Liver (tissue), 9 donors: ENCODE results near the gene TRIM38. TPM values are rescaled to one million over a fixed set of nuclear protein-coding genes. Genes with fewer than 3 reads are reported as not detected.

Experiments used
- DNase-seq: peaks from one replicate; pipeline ENCODE4 v3.0.0-alpha.2; 2017; ENCODE audit warnings: low spot score
- H3K27ac ChIP-seq, 2 donors: one replicate each; pipeline ENCODE4 v1.7.0; 2013; ENCODE audit warnings: inconsistent platforms in 2 of 2, low read length in 2 of 2, control low read depth in 1 of 2, low read depth in 1 of 2, mild to moderate bottlenecking in 1 of 2
- H3K27me3 ChIP-seq, 4 donors: one replicate each; pipeline versions ENCODE4 v1.6.1 to v1.7.0; 2013; ENCODE audit warnings: low read length in 3 of 4, inconsistent platforms in 1 of 4, mild to moderate bottlenecking in 1 of 4, moderate library complexity in 1 of 4; ENCODE audit not compliant: control insufficient read depth in 4 of 4, insufficient read depth in 4 of 4
- H3K36me3 ChIP-seq, 4 donors: one replicate each; pipeline versions ENCODE4 v1.6.1 to v1.7.0; 2013; ENCODE audit warnings: low read length in 3 of 4, mild to moderate bottlenecking in 3 of 4, low read depth in 1 of 4, moderate library complexity in 1 of 4; ENCODE audit not compliant: control insufficient read depth in 4 of 4, insufficient read depth in 3 of 4
- H3K4me1 ChIP-seq, 4 donors: one replicate each; pipeline versions ENCODE4 v1.6.1 to v1.7.0; 2013; ENCODE audit warnings: low read length in 3 of 4, mild to moderate bottlenecking in 3 of 4, moderate library complexity in 1 of 4; ENCODE audit not compliant: control insufficient read depth in 4 of 4, insufficient read depth in 4 of 4
- H3K4me3 ChIP-seq, 3 donors: one replicate each; pipeline versions ENCODE4 v1.6.1 to v1.7.0; 2013; ENCODE audit warnings: low read length in 3 of 3, control low read depth in 1 of 3, low read depth in 1 of 3, mild to moderate bottlenecking in 1 of 3
- H3K9ac ChIP-seq, 2 donors: one replicate each; pipeline ENCODE4 v1.7.0; 2013; ENCODE audit warnings: low read length in 2 of 2, mild to moderate bottlenecking in 2 of 2, moderate library complexity in 2 of 2, control low read depth in 1 of 2, low read depth in 1 of 2
- H3K9me3 ChIP-seq, 4 donors: one replicate each; pipeline versions ENCODE4 v1.6.1 to v1.7.0; 2013; ENCODE audit warnings: low read length in 3 of 4; ENCODE audit not compliant: control insufficient read depth in 4 of 4
- EGR1 ChIP-seq, 2 donors: IDR thresholded peaks; 2 replicates each; pipeline ENCODE4 v1.6.1; 2016 to 2018; ENCODE audit warnings: antibody characterized with exemption in 2 of 2, low read depth in 2 of 2
- FOXA1 ChIP-seq: IDR thresholded peaks from 2 replicates; pipeline ENCODE4 v1.6.1; 2016; ENCODE audit warnings: antibody characterized with exemption
- FOXA2 ChIP-seq: IDR thresholded peaks from 2 replicates; pipeline ENCODE4 v1.6.1; 2016; ENCODE audit warnings: antibody characterized with exemption
- HNF4A ChIP-seq, 2 donors: conservative IDR thresholded peaks; 2 replicates each; pipeline ENCODE4 v1.6.1; 2016; ENCODE audit warnings: antibody characterized with exemption in 2 of 2, mild to moderate bottlenecking in 2 of 2
- HNF4G ChIP-seq: IDR thresholded peaks from 2 replicates; pipeline ENCODE4 v1.6.1; 2016; ENCODE audit warnings: antibody characterized with exemption
- NR2F2 ChIP-seq: IDR thresholded peaks from 2 replicates; pipeline ENCODE4 v1.6.1; 2016; ENCODE audit warnings: antibody characterized with exemption
- RAD21 ChIP-seq, 2 donors: IDR thresholded peaks; 2 replicates each; pipeline ENCODE4 v1.6.1; 2016; ENCODE audit warnings: antibody characterized with exemption in 2 of 2, mild to moderate bottlenecking in 2 of 2
- RXRA ChIP-seq, 2 donors: IDR thresholded peaks; 2 replicates each; pipeline ENCODE4 v1.6.1; 2017 to 2018; ENCODE audit warnings: antibody characterized with exemption in 2 of 2, mild to moderate bottlenecking in 1 of 2
- SP1 ChIP-seq: IDR thresholded peaks from 2 replicates; pipeline ENCODE4 v1.6.1; 2018; ENCODE audit warnings: antibody characterized with exemption, mild to moderate bottlenecking
- TAF1 ChIP-seq: conservative IDR thresholded peaks from 2 replicates; pipeline ENCODE4 v1.6.1; 2016; ENCODE audit warnings: antibody characterized with exemption, mild to moderate bottlenecking
- YY1 ChIP-seq: IDR thresholded peaks from 2 replicates; pipeline ENCODE4 v1.6.1; 2016; ENCODE audit warnings: antibody characterized with exemption, mild to moderate bottlenecking
- WGBS: extraction: QIAGEN DNeasy Blood & Tissue Kit; methylation state at CpG from one replicate; pipeline ENCODE4 v1.1.7; 2013; 5-methylcytosine and 5-hydroxymethylcytosine counted together
- polyA plus RNA-seq, 2 donors: library from polyadenylated mRNA; stranded (reverse) in 1 of 2; unstranded in 1 of 2; fragments of 200-250 nt in 1 of 2; fragments of >200 nt in 1 of 2; fragmentation: Nextera tagmentation in 1 of 2; extraction: Ambion mirVana in 1 of 2; gene quantifications; one replicate each; pipeline versions ENCODE4 v1.2.1 to v1.2.3, GENCODE V29; 2013 to 2015
- total RNA-seq, 2 donors: library from RNA; depleted of rRNA; stranded (reverse); fragments of >200 nt; gene quantifications; one replicate each; pipeline ENCODE4 v1.2.3, GENCODE V29; 2014
- TF ChIP-seq, protein P1 (sequence below): fragments of 150-350 bp; IDR thresholded peaks from 2 replicates; pipeline ENCODE4 v1.5.1; 2017; ENCODE audit warnings: improper control_type of control experiment, low read depth, low read length; ENCODE audit not compliant: missing input control
- TF ChIP-seq, protein P2 (sequence below): IDR thresholded peaks from 2 replicates; pipeline ENCODE4 v1.6.1; 2016; ENCODE audit warnings: antibody characterized with exemption
- TF ChIP-seq, protein P3 (sequence below): IDR thresholded peaks from 2 replicates; pipeline ENCODE4 v1.6.1; 2016; ENCODE audit warnings: antibody characterized with exemption
- TF ChIP-seq, protein P4 (sequence below): IDR thresholded peaks from 2 replicates; pipeline ENCODE4 v1.6.1; 2016; ENCODE audit warnings: antibody characterized with exemption
- donor health status: healthy.
- donor health status: healthy.
- donor health status: healthy.
- donor health status: healthy.
- donor health status: healthy.

TRIM38 gene
- total and polyA plus RNA-seq, 4 donors, result 1.5 to 3.9 (median 2.9) TPM

DNA sequence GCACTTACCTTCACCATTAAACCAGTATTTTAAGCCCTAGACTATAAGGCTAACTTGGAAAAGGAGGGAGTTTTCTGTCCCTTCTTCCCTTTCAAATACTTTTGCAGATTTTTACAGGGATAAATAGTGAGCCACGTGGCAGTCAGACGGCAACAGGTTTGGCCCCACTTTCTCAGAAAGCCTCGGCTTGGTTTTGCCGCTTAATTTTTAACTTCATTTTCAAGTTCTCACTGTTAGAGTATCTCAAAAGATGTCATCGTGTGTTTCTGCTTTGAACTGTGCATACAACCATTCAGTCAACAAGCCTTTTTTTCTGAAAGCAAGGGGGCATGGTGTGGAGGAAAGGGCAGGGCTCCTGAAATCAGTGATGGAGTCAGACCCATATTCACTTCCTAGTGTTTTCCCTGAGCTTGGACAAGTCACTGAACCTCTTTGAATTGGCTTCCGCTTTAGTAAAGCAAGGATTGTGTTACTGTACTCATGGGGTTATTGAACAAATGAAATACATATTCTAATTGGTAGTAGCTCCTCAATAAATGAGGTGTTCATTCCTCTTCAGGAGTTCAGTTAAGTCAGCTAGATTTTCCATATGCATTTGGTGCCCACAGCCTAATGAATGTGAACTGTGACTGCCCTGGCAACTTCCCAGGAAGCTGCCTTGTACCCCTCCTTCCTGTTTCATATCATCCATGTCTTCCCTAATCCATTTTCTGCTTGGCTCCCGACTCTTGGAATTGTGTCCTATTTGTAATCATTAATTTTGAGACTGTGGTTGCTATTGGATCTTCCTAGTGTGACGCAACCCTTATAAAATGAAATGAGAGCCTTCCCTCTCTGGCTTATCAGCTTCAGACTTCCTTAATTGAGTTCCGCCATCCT, 31.8 kb upstream of the TRIM38 start, which contains the start of gene SLC17A2 (continued):
- peak in 1 of 2 donors; percentile 22 for TF ChIP-seq HNF4A (conservative IDR thresholded peaks at IDR 0.05)

DNA sequence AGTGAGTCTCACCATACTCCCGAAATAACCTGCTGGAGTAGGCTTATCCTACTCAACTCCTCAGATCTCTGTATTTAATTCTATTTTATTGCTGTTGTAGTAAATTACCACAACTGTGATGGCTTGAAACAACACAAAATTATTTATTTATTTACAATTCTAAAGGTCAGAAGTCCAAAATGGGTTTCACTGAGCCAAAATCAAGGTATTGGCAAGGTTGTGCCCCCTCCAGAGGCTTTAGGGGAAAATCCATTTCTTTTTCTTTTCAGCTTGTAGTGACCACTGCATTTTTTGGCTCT, 31.2 kb upstream of the TRIM38 start:
- Histone ChIP-seq H3K9me3 (no peaks in the 10 kb centered on the region), H3K9ac (peak overlapping the region in 1 of 2 donors; percentile 69), H3K4me3 (peak overlapping the region; percentile 13 to 41 (median 27)), H3K36me3 (no peaks in the 10 kb centered on the region), H3K4me1 (peaks cover 5 to 33% (median 9%) of the 10 kb centered on the region in 4 donors), H3K27ac (peak overlapping the region; percentile 89 to 96), H3K27me3 (no peaks in the 10 kb centered on the region)
- TF ChIP-seq HNF4G (peak; percentile 58), NR2F2 (peak; percentile 25), RXRA (IDR thresholded peaks at IDR 0.05) (peak in 1 of 2 donors; percentile 21), HNF4A (conservative IDR thresholded peaks at IDR 0.05) (peak; percentile 69 to 85), RAD21 (IDR thresholded peaks at IDR 0.05) (peak in 1 of 2 donors; percentile 36), SP1 (peak; percentile 63), FOXA2 (no peak), TAF1 (peak; percentile 79), YY1 (peak; percentile 29), FOXA1 (no peak)
- TF ChIP-seq, protein P1, sequence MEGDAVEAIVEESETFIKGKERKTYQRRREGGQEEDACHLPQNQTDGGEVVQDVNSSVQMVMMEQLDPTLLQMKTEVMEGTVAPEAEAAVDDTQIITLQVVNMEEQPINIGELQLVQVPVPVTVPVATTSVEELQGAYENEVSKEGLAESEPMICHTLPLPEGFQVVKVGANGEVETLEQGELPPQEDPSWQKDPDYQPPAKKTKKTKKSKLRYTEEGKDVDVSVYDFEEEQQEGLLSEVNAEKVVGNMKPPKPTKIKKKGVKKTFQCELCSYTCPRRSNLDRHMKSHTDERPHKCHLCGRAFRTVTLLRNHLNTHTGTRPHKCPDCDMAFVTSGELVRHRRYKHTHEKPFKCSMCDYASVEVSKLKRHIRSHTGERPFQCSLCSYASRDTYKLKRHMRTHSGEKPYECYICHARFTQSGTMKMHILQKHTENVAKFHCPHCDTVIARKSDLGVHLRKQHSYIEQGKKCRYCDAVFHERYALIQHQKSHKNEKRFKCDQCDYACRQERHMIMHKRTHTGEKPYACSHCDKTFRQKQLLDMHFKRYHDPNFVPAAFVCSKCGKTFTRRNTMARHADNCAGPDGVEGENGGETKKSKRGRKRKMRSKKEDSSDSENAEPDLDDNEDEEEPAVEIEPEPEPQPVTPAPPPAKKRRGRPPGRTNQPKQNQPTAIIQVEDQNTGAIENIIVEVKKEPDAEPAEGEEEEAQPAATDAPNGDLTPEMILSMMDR, result no peak
- TF ChIP-seq, protein P2, sequence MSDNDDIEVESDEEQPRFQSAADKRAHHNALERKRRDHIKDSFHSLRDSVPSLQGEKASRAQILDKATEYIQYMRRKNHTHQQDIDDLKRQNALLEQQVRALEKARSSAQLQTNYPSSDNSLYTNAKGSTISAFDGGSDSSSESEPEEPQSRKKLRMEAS, result no peak
- TF ChIP-seq, protein P3, sequence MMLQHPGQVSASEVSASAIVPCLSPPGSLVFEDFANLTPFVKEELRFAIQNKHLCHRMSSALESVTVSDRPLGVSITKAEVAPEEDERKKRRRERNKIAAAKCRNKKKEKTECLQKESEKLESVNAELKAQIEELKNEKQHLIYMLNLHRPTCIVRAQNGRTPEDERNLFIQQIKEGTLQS, result no peak
- 15% methylated on average over 1 of the region's 1 CpG for WGBS
- no peak for DNase-seq

DNA sequence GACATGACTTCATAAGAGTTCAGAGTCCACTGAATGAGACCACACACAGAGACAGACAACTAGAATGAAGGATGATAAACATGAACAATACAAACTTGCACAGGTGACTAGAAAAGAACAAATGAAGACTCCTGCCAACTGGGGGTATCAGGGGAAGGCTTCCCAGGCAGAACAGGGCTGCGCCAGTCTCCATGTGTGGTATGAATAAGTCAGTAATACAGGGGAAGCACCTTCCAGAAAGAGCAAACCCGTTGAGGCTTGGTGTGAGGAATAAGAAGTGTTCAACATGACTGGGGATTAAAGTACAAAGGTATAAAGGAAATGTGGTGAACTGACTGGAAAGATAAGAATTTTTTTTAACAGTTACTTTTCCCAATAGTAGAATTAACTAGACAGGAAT, 28.4 kb upstream of the TRIM38 start:
- Histone ChIP-seq H3K9me3 (no peaks in the 10 kb centered on the region), H3K27ac (no peak overlapping the region), H3K4me1 (peaks cover 4 to 19% (median 8%) of the 10 kb centered on the region in 4 donors), H3K4me3 (no peak overlapping the region), H3K27me3 (no peaks in the 10 kb centered on the region), H3K9ac (no peak overlapping the region), H3K36me3 (no peaks in the 10 kb centered on the region)
- TF ChIP-seq, protein P4, sequence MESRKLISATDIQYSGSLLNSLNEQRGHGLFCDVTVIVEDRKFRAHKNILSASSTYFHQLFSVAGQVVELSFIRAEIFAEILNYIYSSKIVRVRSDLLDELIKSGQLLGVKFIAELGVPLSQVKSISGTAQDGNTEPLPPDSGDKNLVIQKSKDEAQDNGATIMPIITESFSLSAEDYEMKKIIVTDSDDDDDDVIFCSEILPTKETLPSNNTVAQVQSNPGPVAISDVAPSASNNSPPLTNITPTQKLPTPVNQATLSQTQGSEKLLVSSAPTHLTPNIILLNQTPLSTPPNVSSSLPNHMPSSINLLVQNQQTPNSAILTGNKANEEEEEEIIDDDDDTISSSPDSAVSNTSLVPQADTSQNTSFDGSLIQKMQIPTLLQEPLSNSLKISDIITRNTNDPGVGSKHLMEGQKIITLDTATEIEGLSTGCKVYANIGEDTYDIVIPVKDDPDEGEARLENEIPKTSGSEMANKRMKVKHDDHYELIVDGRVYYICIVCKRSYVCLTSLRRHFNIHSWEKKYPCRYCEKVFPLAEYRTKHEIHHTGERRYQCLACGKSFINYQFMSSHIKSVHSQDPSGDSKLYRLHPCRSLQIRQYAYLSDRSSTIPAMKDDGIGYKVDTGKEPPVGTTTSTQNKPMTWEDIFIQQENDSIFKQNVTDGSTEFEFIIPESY, result no peak
- TF ChIP-seq NR2F2 (no peak), EGR1 (IDR thresholded peaks at IDR 0.05; ENCODE audit: low read depth in 2 of 2) (no peak), FOXA1 (no peak)
- WGBS, result 69% methylated on average over 2 of the region's 2 CpGs
- no peak for DNase-seq
